Trophoblast cell (in vitro differentiated cells and primary cell): ENCODE results near the gene ACTR5.

Source experiments
- DNase-seq, 2 donors: peaks; one replicate each; pipeline ENCODE4 v3.0.0-alpha.2; 2016
- H2AFZ ChIP-seq: 2 replicates; pipeline ENCODE4 v1.6.1; 2013; ENCODE audit warnings: low read length, moderate library complexity, mild to moderate bottlenecking; ENCODE audit not compliant: insufficient read depth, poor library complexity
- H2AK5ac ChIP-seq: 2 replicates; pipeline ENCODE4 v1.6.1; 2013; ENCODE audit warnings: mild to moderate bottlenecking, low read length
- H2BK120ac ChIP-seq: 2 replicates; pipeline ENCODE4 v1.6.1; 2013; ENCODE audit warnings: low read length, mild to moderate bottlenecking, moderate library complexity; ENCODE audit not compliant: insufficient read depth, poor library complexity
- H2BK12ac ChIP-seq: 2 replicates; pipeline ENCODE4 v1.6.1; 2013; ENCODE audit warnings: mild to moderate bottlenecking, low read length, moderate library complexity
- H2BK5ac ChIP-seq: 2 replicates; pipeline ENCODE4 v1.6.1; 2013; ENCODE audit warnings: low read length, low read depth, moderate library complexity, mild to moderate bottlenecking; ENCODE audit not compliant: poor library complexity
- H3K14ac ChIP-seq: 2 replicates; pipeline ENCODE4 v1.6.1; 2013; ENCODE audit warnings: mild to moderate bottlenecking, low read length
- H3K18ac ChIP-seq: 2 replicates; pipeline ENCODE4 v1.6.1; 2013; ENCODE audit warnings: mild to moderate bottlenecking, low read length
- H3K23ac ChIP-seq: 2 replicates; pipeline ENCODE4 v1.6.1; 2013; ENCODE audit warnings: low read length
- H3K27ac ChIP-seq: 2 replicates; pipeline ENCODE4 v1.5.1; 2013; ENCODE audit warnings: low read depth, mild to moderate bottlenecking, inconsistent platforms, low read length, moderate library complexity
- H3K27me3 ChIP-seq: 2 replicates; pipeline ENCODE4 v1.6.1; 2013; ENCODE audit warnings: inconsistent platforms, mild to moderate bottlenecking, low read length, moderate library complexity; ENCODE audit not compliant: insufficient read depth
- H3K36me3 ChIP-seq, 2 experiments: 1 replicate in 1 of 2; 2 replicates in 1 of 2; pipeline ENCODE4 v1.6.1; 2013; ENCODE audit warnings: low read length in 2 of 2, mild to moderate bottlenecking in 2 of 2, moderate library complexity in 1 of 2; ENCODE audit not compliant: insufficient read depth in 2 of 2, control insufficient read depth in 1 of 2
- H3K4ac ChIP-seq: 2 replicates; pipeline ENCODE4 v1.6.1; 2013; ENCODE audit warnings: low read depth, mild to moderate bottlenecking, low read length, moderate library complexity
- H3K4me1 ChIP-seq, 2 experiments: 1 replicate in 1 of 2; 2 replicates in 1 of 2; pipeline ENCODE4 v1.6.1; 2013; ENCODE audit warnings: low read length in 2 of 2, mild to moderate bottlenecking in 2 of 2, moderate library complexity in 1 of 2; ENCODE audit not compliant: insufficient read depth in 2 of 2, control insufficient read depth in 1 of 2
- H3K4me2 ChIP-seq: 2 replicates; pipeline ENCODE4 v1.6.1; 2013; ENCODE audit warnings: inconsistent platforms, mild to moderate bottlenecking, low read length, moderate library complexity
- H3K4me3 ChIP-seq: 2 replicates; pipeline ENCODE4 v1.5.1; 2013; ENCODE audit warnings: mild to moderate bottlenecking, low read depth, low read length, inconsistent platforms
- H3K79me1 ChIP-seq: one replicate; pipeline ENCODE4 v1.6.1; 2013; ENCODE audit warnings: low read length
- H3K79me2 ChIP-seq: 2 replicates; pipeline ENCODE4 v1.6.1; 2013; ENCODE audit warnings: low read length, mild to moderate bottlenecking; ENCODE audit not compliant: control insufficient read depth, insufficient read depth, poor library complexity
- H3K9ac ChIP-seq: 2 replicates; pipeline ENCODE4 v1.6.1; 2013; ENCODE audit warnings: mild to moderate bottlenecking, low read length
- H3K9me3 ChIP-seq: 2 replicates; pipeline ENCODE4 v1.6.1; 2013; ENCODE audit warnings: low read depth, mild to moderate bottlenecking, control low read depth, inconsistent platforms, low read length; ENCODE audit not compliant: insufficient read depth
- H4K12ac ChIP-seq: 2 replicates; pipeline ENCODE4 v1.6.1; 2013; ENCODE audit warnings: low read depth, mild to moderate bottlenecking, low read length, moderate library complexity
- H4K8ac ChIP-seq: 2 replicates; pipeline ENCODE4 v1.6.1; 2013; ENCODE audit warnings: low read depth, mild to moderate bottlenecking, low read length, moderate library complexity
- H4K91ac ChIP-seq: one replicate; pipeline ENCODE4 v1.6.1; 2013; ENCODE audit warnings: low read depth, mild to moderate bottlenecking, low read length, moderate library complexity
- WGBS: extraction: QIAGEN DNeasy Blood & Tissue Kit; methylation state at CpG from one replicate; pipeline ENCODE4 v1.1.7; 2013; ENCODE audit warnings: missing lambda C conversion rate; ENCODE audit not compliant: insufficient read length, insufficient coverage; ENCODE audit errors: extremely low coverage; 5-methylcytosine and 5-hydroxymethylcytosine counted together

The ACTR5 gene

GRCh38 chr20:38805958-38806854, 57.9 kb downstream of the ACTR5 start:
- H3K4me1 ChIP-seq, result peaks cover 7 to 13% of the 10 kb centered on the region in 2 experiments
- no peak for DNase-seq
- no peak overlapping the region for H2BK12ac ChIP-seq
- no peak overlapping the region for H3K27ac ChIP-seq
- H3K36me3 ChIP-seq, result no peaks in the 10 kb centered on the region
- no peak overlapping the region for H3K18ac ChIP-seq
- H3K14ac ChIP-seq, result no peak overlapping the region
- H3K4me2 ChIP-seq, result peak overlapping the region; percentile 91
- peaks cover 23% of the 10 kb centered on the region for H3K27me3 ChIP-seq
- H2BK120ac ChIP-seq, result no peak overlapping the region
- no peaks in the 10 kb centered on the region for H3K79me2 ChIP-seq
- no peak overlapping the region for H3K4ac ChIP-seq
- H4K8ac ChIP-seq, result no peak overlapping the region
- H2BK5ac ChIP-seq, result no peak overlapping the region
- no peak overlapping the region for H3K9ac ChIP-seq
- H3K9me3 ChIP-seq, result peaks cover 3% of the 10 kb centered on the region
- peak overlapping the region; percentile 70 for H3K4me3 ChIP-seq
- no peak overlapping the region for H4K91ac ChIP-seq
- H3K23ac ChIP-seq, result no peak overlapping the region
- no peaks in the 10 kb centered on the region for H3K79me1 ChIP-seq
- H4K12ac ChIP-seq, result no peak overlapping the region
- H2AK5ac ChIP-seq, result no peak overlapping the region
- H2AFZ ChIP-seq, result peak overlapping the region; percentile 1
- no CpG with 5 or more reads among the region's 81 CpGs for WGBS

GRCh38 chr20:38806855-38807655, 58.8 kb downstream of the ACTR5 start:
- no peaks in the 10 kb centered on the region for H3K36me3 ChIP-seq
- H3K9ac ChIP-seq, result no peak overlapping the region
- no peaks in the 10 kb centered on the region for H3K79me1 ChIP-seq
- no peaks in the 10 kb centered on the region for H3K79me2 ChIP-seq
- H3K9me3 ChIP-seq, result peaks cover 3% of the 10 kb centered on the region
- no peak overlapping the region for H3K14ac ChIP-seq
- H3K4me2 ChIP-seq, result peak overlapping the region; percentile 91
- no peak overlapping the region for H3K18ac ChIP-seq
- H3K27me3 ChIP-seq, result peaks cover 23% of the 10 kb centered on the region
- no peak overlapping the region for H2BK12ac ChIP-seq
- H4K12ac ChIP-seq, result no peak overlapping the region
- H3K4me1 ChIP-seq, result peaks cover 7 to 13% of the 10 kb centered on the region in 2 experiments
- no CpG with 5 or more reads among the region's 32 CpGs for WGBS
- no peak overlapping the region for H3K27ac ChIP-seq
- H4K91ac ChIP-seq, result no peak overlapping the region
- H4K8ac ChIP-seq, result no peak overlapping the region
- no peak overlapping the region for H3K23ac ChIP-seq
- H2BK5ac ChIP-seq, result no peak overlapping the region
- no peak overlapping the region for H2AFZ ChIP-seq
- no peak overlapping the region for H2BK120ac ChIP-seq
- H3K4ac ChIP-seq, result no peak overlapping the region
- DNase-seq, result no peak
- H3K4me3 ChIP-seq, result no peak overlapping the region
- H2AK5ac ChIP-seq, result no peak overlapping the region

GRCh38 chr20:38809942-38810341, 61.7 kb downstream of the ACTR5 start:
- DNase-seq, result no peak
- WGBS, result no CpG with 5 or more reads among the region's 6 CpGs
- Histone ChIP-seq H3K9ac (no peak overlapping the region), H3K27ac (no peak overlapping the region), H4K8ac (no peak overlapping the region), H3K14ac (no peak overlapping the region), H3K79me1 (no peaks in the 10 kb centered on the region), H2AFZ (no peak overlapping the region), H3K4me1 (peaks cover 7 to 12% of the 10 kb centered on the region in 2 experiments), H2BK12ac (no peak overlapping the region), H3K4me2 (no peak overlapping the region), H3K27me3 (peaks cover 23% of the 10 kb centered on the region), H2BK5ac (no peak overlapping the region), H3K36me3 (no peaks in the 10 kb centered on the region), H4K12ac (no peak overlapping the region), H3K4ac (no peak overlapping the region), H3K18ac (no peak overlapping the region), H3K79me2 (no peaks in the 10 kb centered on the region), H3K9me3 (peaks cover 3% of the 10 kb centered on the region), H2AK5ac (no peak overlapping the region), H3K23ac (no peak overlapping the region), H4K91ac (no peak overlapping the region), H2BK120ac (no peak overlapping the region), H3K4me3 (no peak overlapping the region)

GRCh38 chr20:38810926-38811630, 62.8 kb downstream of the ACTR5 start:
- Histone ChIP-seq H4K12ac (no peak overlapping the region), H2BK12ac (no peak overlapping the region), H3K4me1 (peaks cover under 1 to 2% of the 10 kb centered on the region in 2 experiments), H3K4ac (no peak overlapping the region), H3K23ac (no peak overlapping the region), H3K27ac (no peak overlapping the region), H3K9ac (no peak overlapping the region), H3K27me3 (peaks cover 18% of the 10 kb centered on the region), H3K14ac (no peak overlapping the region), H2AFZ (no peak overlapping the region), H3K9me3 (peaks cover 3% of the 10 kb centered on the region), H2AK5ac (no peak overlapping the region), H3K36me3 (no peaks in the 10 kb centered on the region), H4K91ac (no peak overlapping the region), H3K79me2 (no peaks in the 10 kb centered on the region), H3K79me1 (no peaks in the 10 kb centered on the region), H2BK5ac (no peak overlapping the region), H3K4me3 (no peak overlapping the region), H3K18ac (no peak overlapping the region), H3K4me2 (no peak overlapping the region), H2BK120ac (no peak overlapping the region), H4K8ac (no peak overlapping the region)
- no CpG with 5 or more reads among the region's 4 CpGs for WGBS
- DNase-seq, result no peak
